Measurements from ENCODE around the gene BSPRY.

BSPRY gene

DNA sequence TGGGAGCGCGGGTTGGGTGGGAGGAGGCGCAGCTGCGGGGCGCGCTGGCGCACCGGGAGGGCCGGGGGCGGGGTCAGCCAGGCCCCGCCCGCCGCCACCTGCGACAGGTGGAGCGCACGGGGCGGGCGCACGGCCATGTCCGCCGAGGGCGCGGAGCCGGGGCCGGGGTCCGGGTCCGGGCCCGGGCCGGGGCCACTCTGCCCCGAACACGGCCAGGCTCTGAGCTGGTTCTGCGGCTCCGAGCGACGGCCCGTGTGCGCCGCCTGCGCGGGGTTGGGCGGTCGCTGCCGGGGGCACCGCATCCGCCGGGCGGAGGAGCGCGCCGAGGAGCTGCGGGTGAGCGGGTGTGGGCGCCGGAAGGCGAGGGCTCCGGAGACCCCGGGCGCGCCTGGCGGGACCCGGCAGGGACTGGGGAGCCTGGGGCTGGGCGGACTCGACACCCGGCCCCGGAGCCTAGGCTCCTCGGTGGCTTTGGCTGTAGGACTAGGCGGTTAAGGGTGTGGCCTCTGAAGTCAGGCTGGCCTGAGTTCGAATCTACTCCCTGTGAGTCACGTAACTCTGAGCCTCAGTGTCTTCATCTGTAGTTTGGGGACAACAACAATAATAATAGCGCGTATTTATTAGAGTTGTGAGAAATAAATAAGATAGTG is at the start of gene BSPRY:
BSPRY (plus strand) TSS at position 97 of the 650 bp plus-strand sequence; CDS start at position 136, 39 bp downstream.
- Histone ChIP-seq H3F3A (ENCODE audit: insufficient read depth) (no peaks in the 10 kb centered on the region), H3K9me3 (ENCODE audit: insufficient read depth, low read length) (no peaks in the 10 kb centered on the region), H3K9me2 (replicated peaks; ENCODE audit: insufficient read depth, low read length) (no peaks in the 10 kb centered on the region), H3K36me3 (ENCODE audit: low read length) (no peaks in the 10 kb centered on the region), H3K27me3 (ENCODE audit: low read length) (no peaks in the 10 kb centered on the region), H3K4me3 (ENCODE audit: insufficient read depth, low read length, poor library complexity, severe bottlenecking) (peak within 1 kb of the TSS; percentile 43), H2AFZ (ENCODE audit: low read depth, low read length, severe bottlenecking) (peak within 1 kb of the TSS; percentile 9), H3K79me2 (ENCODE audit: insufficient read depth, low read length) (no peaks in the 10 kb centered on the region), H3K9ac (ENCODE audit: low read length) (no peak within 1 kb of the TSS; the same call in 1 of the 2 replicates), H4K20me1 (ENCODE audit: low read depth, low read length) (no peaks in the 10 kb centered on the region), H3K27ac (ENCODE audit: low read depth, low read length) (no peak within 1 kb of the TSS), H3K4me2 (ENCODE audit: low read depth, low read length, poor library complexity, severe bottlenecking) (peak within 1 kb of the TSS; percentile 44)
- TF ChIP-seq EZH2phosphoT487 (conservative IDR thresholded peaks at IDR 0.05; ENCODE audit: low read length): no peak
- TF ChIP-seq, protein P1, sequence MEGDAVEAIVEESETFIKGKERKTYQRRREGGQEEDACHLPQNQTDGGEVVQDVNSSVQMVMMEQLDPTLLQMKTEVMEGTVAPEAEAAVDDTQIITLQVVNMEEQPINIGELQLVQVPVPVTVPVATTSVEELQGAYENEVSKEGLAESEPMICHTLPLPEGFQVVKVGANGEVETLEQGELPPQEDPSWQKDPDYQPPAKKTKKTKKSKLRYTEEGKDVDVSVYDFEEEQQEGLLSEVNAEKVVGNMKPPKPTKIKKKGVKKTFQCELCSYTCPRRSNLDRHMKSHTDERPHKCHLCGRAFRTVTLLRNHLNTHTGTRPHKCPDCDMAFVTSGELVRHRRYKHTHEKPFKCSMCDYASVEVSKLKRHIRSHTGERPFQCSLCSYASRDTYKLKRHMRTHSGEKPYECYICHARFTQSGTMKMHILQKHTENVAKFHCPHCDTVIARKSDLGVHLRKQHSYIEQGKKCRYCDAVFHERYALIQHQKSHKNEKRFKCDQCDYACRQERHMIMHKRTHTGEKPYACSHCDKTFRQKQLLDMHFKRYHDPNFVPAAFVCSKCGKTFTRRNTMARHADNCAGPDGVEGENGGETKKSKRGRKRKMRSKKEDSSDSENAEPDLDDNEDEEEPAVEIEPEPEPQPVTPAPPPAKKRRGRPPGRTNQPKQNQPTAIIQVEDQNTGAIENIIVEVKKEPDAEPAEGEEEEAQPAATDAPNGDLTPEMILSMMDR (IDR thresholded peaks at IDR 0.05; ENCODE audit: insufficient read depth, low read length, poor library complexity, severe bottlenecking): no peak

DNA sequence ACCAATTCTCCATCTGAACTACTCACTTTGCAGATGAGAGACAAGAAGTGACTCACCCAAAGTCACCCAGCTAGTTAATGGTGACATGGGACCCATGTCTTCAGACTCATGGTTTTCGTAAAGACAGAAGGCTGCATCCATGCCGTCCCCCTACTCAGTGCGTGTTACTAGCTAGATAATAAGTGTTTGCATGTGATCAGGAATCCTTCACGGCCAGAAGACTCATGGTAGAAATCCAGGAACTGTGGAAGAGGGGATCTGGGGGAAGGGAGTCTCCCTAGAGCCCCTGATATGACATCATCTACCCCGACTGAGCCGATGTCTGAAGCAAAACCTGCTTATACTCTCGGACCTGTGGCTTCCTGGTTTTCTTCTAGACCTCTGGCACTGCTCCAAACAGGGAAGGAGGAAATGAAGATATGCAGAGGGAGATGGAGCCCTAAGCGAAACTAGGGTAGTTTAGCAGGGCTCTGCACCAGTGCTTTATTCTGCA is 49.5 kb upstream of the BSPRY start:
- no peaks in the 10 kb centered on the region for H3F3A ChIP-seq (ENCODE audit: insufficient read depth)
- no peaks in the 10 kb centered on the region for H4K20me1 ChIP-seq (ENCODE audit: low read depth, low read length)
- no peaks in the 10 kb centered on the region for H3K36me3 ChIP-seq (ENCODE audit: low read length)
- no peak overlapping the region for H3K4me3 ChIP-seq (ENCODE audit: insufficient read depth, low read length, poor library complexity, severe bottlenecking)
- TF ChIP-seq, protein P1 (IDR thresholded peaks at IDR 0.05; ENCODE audit: insufficient read depth, low read length, poor library complexity, severe bottlenecking): no peak
- no peak for TF ChIP-seq EZH2phosphoT487 (conservative IDR thresholded peaks at IDR 0.05; ENCODE audit: low read length)
- no peak overlapping the region for H2AFZ ChIP-seq (ENCODE audit: low read depth, low read length, severe bottlenecking)
- no peak overlapping the region for H3K4me2 ChIP-seq (ENCODE audit: low read depth, low read length, poor library complexity, severe bottlenecking)
- H3K79me2 ChIP-seq (ENCODE audit: insufficient read depth, low read length): no peaks in the 10 kb centered on the region
- H3K9ac ChIP-seq (ENCODE audit: low read length): no peak overlapping the region
- no peaks in the 10 kb centered on the region for H3K9me3 ChIP-seq (ENCODE audit: insufficient read depth, low read length)
- H3K9me2 ChIP-seq (replicated peaks; ENCODE audit: insufficient read depth, low read length): no peaks in the 10 kb centered on the region
- no peaks in the 10 kb centered on the region for H3K27me3 ChIP-seq (ENCODE audit: low read length)
- H3K27ac ChIP-seq (ENCODE audit: low read depth, low read length): no peak overlapping the region

DNA sequence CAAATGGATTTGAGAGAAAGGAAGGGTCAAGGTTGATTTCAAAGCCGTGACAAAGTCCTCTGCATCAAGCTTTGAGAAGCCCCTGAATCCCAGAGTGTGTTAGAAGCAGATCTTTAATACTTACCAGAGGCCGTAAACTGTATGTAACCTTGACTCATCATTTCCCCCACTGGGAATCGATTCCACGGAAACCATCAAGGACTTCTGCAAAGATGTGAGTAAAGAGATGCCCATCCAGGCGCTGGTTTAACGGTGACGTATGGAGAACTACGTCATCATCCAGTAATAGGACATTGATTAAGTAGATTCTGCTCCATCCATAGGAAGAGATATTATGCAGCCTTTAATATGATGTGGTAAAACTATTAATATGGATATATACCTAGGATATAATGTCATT is 47.8 kb upstream of the BSPRY start:
- no peak overlapping the region for H3K9ac ChIP-seq (ENCODE audit: low read length)
- no peak overlapping the region for H3K4me2 ChIP-seq (ENCODE audit: low read depth, low read length, poor library complexity, severe bottlenecking)
- H3K36me3 ChIP-seq (ENCODE audit: low read length): no peaks in the 10 kb centered on the region
- no peaks in the 10 kb centered on the region for H4K20me1 ChIP-seq (ENCODE audit: low read depth, low read length)
- H3K9me2 ChIP-seq (replicated peaks; ENCODE audit: insufficient read depth, low read length): no peaks in the 10 kb centered on the region
- H3K27me3 ChIP-seq (ENCODE audit: low read length): no peaks in the 10 kb centered on the region
- TF ChIP-seq, protein P1 (IDR thresholded peaks at IDR 0.05; ENCODE audit: insufficient read depth, low read length, poor library complexity, severe bottlenecking): no peak
- TF ChIP-seq EZH2phosphoT487 (conservative IDR thresholded peaks at IDR 0.05; ENCODE audit: low read length): no peak
- no peak overlapping the region for H2AFZ ChIP-seq (ENCODE audit: low read depth, low read length, severe bottlenecking)
- no peak overlapping the region for H3K27ac ChIP-seq (ENCODE audit: low read depth, low read length)
- no peaks in the 10 kb centered on the region for H3K79me2 ChIP-seq (ENCODE audit: insufficient read depth, low read length)
- no peak overlapping the region for H3K4me3 ChIP-seq (ENCODE audit: insufficient read depth, low read length, poor library complexity, severe bottlenecking)
- H3F3A ChIP-seq (ENCODE audit: insufficient read depth): no peaks in the 10 kb centered on the region
- no peaks in the 10 kb centered on the region for H3K9me3 ChIP-seq (ENCODE audit: insufficient read depth, low read length)

Measured in SU-DHL-6 (cell line).